ENCODE data around the gene VARS1. TPM values are rescaled to one million over a fixed set of nuclear protein-coding genes. Genes with fewer than 3 reads are reported as not detected.
"Not testable (repeated sequence)": the region's sequence is repeated elsewhere in the genome, so short reads cannot be mapped to it uniquely, and the experiment has no call there.

The VARS1 gene
- total RNA-seq, 1 experiment from 2014 or later, result 124 TPM

DNA sequence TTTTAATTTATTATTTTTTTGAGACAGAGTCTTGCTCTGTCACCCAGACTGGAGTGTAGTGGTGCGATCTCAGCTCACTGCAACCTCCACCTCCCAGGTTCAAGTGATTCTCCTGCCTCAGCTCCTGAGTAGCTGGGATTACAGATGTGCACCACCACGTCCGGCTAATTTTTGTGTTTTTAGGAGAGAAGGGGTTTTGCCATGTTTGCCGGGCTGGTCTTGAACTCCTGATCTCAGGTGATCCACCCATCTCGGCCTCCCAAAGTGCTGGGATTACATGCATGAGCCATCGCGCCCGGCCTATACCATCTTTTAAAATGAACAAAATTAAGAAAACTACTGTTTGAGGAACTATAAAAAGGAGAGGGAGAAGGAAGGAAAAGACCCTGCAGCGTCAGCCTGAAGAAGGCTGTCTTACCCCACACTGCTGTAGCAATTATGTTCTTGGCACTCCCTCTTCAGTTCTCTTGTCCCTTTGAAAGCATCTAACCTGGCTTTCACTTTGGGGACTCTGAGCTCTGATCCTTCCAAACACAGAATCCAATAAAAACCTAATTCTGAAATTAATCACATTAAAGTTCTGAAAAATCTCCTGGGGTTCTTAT lies 28.1 kb upstream of the VARS1 start:
- peaks cover 72% of the 10 kb centered on the region for H3K4me1 ChIP-seq (replicated peaks; ENCODE audit: insufficient read depth)
- H3K9me2 ChIP-seq (ENCODE audit: insufficient read depth); H4K20me1 ChIP-seq (ENCODE audit: insufficient read depth); H3K27me3 ChIP-seq (ENCODE audit: insufficient read depth, low read depth); POLR2A ChIA-PET (ENCODE audit: unreplicated experiment); H3K36me3 ChIP-seq (ENCODE audit: low read depth); DNase-seq; H3K9me3 ChIP-seq (ENCODE audit: insufficient read depth, low read depth); H3K4me3 ChIP-seq; H2AFZ ChIP-seq; BruUV-seq (replicated peaks); CTCF ChIA-PET: not testable (repeated sequence)
- peaks cover 82% of the 10 kb centered on the region for H3F3A ChIP-seq (ENCODE audit: insufficient read depth, low read depth)
- intact Hi-C loops (cut with micrococcal nuclease; ENCODE audit: unreplicated experiment), result loop anchor here (10.0 kb wide), 2 partner anchors 279 to 1151 kb away; partner anchors contain the start of genes ATP6V1G2, DDX39B and NFKBIL1
- H3K79me2 ChIP-seq (ENCODE audit: low read depth), result peaks cover 57% of the 10 kb centered on the region
- peak overlapping the region; percentile 98 for H3K27ac ChIP-seq
- peak overlapping the region; percentile 98 for H3K4me2 ChIP-seq

DNA sequence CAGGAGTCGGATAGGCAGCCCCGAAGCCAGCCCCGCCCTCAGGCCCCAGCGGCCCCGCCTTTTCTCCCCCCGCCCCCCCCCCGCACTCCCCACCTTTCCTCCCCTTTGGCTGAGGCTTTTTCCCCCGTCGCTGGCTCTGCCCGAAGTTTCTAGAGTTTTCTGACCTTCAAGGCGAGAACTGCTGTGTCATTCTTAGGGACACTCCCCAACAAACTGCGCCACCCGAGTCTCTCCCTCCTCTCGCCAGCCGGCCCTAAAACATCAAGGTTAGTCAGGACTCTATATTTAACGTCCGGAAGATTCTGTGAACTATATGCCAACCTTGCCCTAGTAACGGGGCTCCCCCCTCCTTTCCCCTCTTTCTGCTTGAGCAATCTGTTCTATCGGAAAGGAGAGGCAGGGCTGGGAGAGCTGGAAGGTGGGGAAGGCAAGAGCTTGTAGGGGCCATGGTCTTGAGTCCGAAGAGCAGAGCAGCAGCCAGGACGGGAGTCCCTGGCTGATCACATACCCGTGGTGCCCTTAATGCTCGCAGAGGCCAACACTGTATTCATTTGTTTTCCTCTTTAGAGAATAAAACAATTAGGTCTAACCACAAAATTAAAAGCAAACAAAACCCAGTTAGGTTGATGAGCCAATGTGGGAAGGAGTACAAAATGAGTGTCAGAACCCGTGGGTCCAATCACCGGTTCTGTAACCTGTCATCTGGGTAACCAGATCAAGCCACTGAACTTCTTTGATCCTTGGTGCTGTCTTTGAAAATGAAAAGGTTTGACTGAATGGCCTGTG lies 26.7 kb upstream of the VARS1 start:
- TF ChIP-seq EZH2 (IDR thresholded peaks at IDR 0.05; ENCODE audit: low read depth), result no peak
- TF ChIP-seq, protein P1, sequence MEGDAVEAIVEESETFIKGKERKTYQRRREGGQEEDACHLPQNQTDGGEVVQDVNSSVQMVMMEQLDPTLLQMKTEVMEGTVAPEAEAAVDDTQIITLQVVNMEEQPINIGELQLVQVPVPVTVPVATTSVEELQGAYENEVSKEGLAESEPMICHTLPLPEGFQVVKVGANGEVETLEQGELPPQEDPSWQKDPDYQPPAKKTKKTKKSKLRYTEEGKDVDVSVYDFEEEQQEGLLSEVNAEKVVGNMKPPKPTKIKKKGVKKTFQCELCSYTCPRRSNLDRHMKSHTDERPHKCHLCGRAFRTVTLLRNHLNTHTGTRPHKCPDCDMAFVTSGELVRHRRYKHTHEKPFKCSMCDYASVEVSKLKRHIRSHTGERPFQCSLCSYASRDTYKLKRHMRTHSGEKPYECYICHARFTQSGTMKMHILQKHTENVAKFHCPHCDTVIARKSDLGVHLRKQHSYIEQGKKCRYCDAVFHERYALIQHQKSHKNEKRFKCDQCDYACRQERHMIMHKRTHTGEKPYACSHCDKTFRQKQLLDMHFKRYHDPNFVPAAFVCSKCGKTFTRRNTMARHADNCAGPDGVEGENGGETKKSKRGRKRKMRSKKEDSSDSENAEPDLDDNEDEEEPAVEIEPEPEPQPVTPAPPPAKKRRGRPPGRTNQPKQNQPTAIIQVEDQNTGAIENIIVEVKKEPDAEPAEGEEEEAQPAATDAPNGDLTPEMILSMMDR (conservative IDR thresholded peaks at IDR 0.05), result no peak
- BruUV-seq (replicated peaks), result TSS peak; percentile 66
- no peaks in the 10 kb centered on the region for H3K9me2 ChIP-seq (ENCODE audit: insufficient read depth)
- POLR2A ChIA-PET (ENCODE audit: unreplicated experiment), result interaction anchor here (0.6 to 0.7 kb wide), 3 partner anchors 8 to 1148 kb away, joined by 3 to 10 read pairs (median 8); partner anchors contain the start of gene NEU1
- no peaks in the 10 kb centered on the region for H3K9me3 ChIP-seq (ENCODE audit: insufficient read depth, low read depth)
- intact Hi-C loops (cut with micrococcal nuclease; ENCODE audit: unreplicated experiment), result loop anchor here (10.0 kb wide), 2 partner anchors 277 to 1153 kb away; partner anchors contain the start of genes ATP6V1G2, DDX39B and NFKBIL1
- H2AFZ ChIP-seq, result peak overlapping the region; percentile 39
- H3K36me3 ChIP-seq (ENCODE audit: low read depth), result no peaks in the 10 kb centered on the region
- peak overlapping the region; percentile 98 for H3K27ac ChIP-seq
- peaks cover 69% of the 10 kb centered on the region for H3K79me2 ChIP-seq (ENCODE audit: low read depth)
- peaks cover 96% of the 10 kb centered on the region for H3F3A ChIP-seq (ENCODE audit: insufficient read depth, low read depth)
- peak overlapping the region; percentile 81 for H3K4me3 ChIP-seq
- H3K4me2 ChIP-seq, result peak overlapping the region; percentile 98
- H4K20me1 ChIP-seq (ENCODE audit: insufficient read depth), result peaks cover 19% of the 10 kb centered on the region
- DNase-seq, result peak; percentile 87 to 96
- CTCF ChIA-PET, result interaction anchor here (0.6 kb wide), 1 partner anchor 833 kb away, joined by 3 read pairs; no protein-coding TSS in a partner anchor
- H3K4me1 ChIP-seq (replicated peaks; ENCODE audit: insufficient read depth), result peaks cover 72% of the 10 kb centered on the region
- no peaks in the 10 kb centered on the region for H3K27me3 ChIP-seq (ENCODE audit: insufficient read depth, low read depth)

DNA sequence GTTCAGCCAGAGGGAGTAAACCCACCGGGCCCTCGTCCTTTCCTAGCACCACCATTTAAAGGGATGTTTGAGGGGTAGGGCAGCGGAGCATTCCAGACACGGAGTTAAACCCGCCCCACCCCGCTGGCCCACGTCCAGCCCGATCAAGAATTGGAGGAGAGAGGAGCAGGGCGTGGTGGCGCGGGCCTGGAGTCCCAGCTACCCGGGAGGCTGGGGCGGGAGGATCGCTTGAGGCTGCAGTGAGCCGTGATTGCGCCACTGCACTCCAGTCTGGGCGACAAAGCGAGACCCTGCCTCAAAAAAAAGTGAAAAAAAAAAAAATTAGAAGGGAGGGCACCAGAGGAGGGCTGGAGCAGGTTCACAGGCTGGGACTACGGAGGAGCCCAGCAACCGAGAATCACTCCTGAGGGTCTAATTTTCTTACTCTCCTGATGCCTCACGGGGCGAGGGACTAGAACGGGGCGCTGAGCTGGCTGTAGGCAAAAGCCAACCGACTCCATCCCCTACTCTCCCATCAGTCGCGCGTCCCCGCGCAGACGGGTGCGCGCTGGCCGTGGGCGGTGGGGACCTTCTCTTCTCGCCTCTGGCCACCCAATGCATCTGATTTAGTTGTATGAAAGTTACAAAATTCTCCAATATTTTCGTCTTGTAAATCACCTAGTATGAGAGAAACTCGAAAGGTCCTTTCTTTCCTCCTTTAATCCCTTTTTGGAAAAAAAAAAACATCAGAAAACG lies 25.9 kb upstream of the VARS1 start:
- H2AFZ ChIP-seq, result peak overlapping the region; percentile 78; the same call in 1 of the 2 replicates
- no peaks in the 10 kb centered on the region for H3K9me3 ChIP-seq (ENCODE audit: insufficient read depth, low read depth)
- intact Hi-C loops (cut with micrococcal nuclease; ENCODE audit: unreplicated experiment), result loop anchor here (10.0 kb wide), 2 partner anchors 277 to 1153 kb away; partner anchors contain the start of genes ATP6V1G2, DDX39B and NFKBIL1
- H3K4me1 ChIP-seq (replicated peaks; ENCODE audit: insufficient read depth), result peaks cover 69% of the 10 kb centered on the region
- no peaks in the 10 kb centered on the region for H3K27me3 ChIP-seq (ENCODE audit: insufficient read depth, low read depth)
- TSS peak; percentile 60 for BruUV-seq (replicated peaks)
- TF ChIP-seq EZH2 (IDR thresholded peaks at IDR 0.05; ENCODE audit: low read depth), result no peak
- TF ChIP-seq, protein P1 (conservative IDR thresholded peaks at IDR 0.05), result no peak
- no peaks in the 10 kb centered on the region for H3K36me3 ChIP-seq (ENCODE audit: low read depth)
- CTCF ChIA-PET, result no interaction called here
- peaks cover 19% of the 10 kb centered on the region for H4K20me1 ChIP-seq (ENCODE audit: insufficient read depth)
- H3K27ac ChIP-seq, result peak overlapping the region; percentile 98
- H3K4me2 ChIP-seq, result peak overlapping the region; percentile 98
- POLR2A ChIA-PET (ENCODE audit: unreplicated experiment), result interaction anchor here (0.5 to 0.6 kb wide), 2 partner anchors 517 to 1148 kb away, joined by 10 to 12 read pairs; no protein-coding TSS in a partner anchor
- H3K4me3 ChIP-seq, result peak overlapping the region; percentile 81
- peaks cover 69% of the 10 kb centered on the region for H3K79me2 ChIP-seq (ENCODE audit: low read depth)
- DNase-seq, result peak; percentile 55 to 85
- peaks cover 89% of the 10 kb centered on the region for H3F3A ChIP-seq (ENCODE audit: insufficient read depth, low read depth)
- H3K9me2 ChIP-seq (ENCODE audit: insufficient read depth), result no peaks in the 10 kb centered on the region

DNA sequence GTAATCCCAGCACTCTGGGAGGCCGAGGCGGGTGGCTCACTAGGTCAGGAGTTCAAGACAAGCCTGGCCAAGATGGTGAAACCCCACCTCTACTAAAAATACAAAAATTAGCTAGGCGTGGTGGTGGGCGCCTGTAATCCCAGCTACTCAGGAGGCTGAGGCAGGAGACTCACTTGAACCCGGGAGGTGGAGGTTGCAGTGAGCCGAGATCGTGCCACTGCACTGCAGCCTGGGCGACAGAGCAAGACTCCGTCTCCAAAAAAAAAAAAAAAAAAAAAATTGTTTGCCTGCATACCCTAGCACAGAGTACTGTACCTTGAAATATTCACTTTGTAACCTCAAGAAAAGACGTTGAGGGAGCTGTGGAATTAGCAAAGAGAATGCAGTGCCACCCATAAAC lies 24.8 kb upstream of the VARS1 start:
- H3K4me3 ChIP-seq, result peak overlapping the region; percentile 81; the same call in 1 of the 2 replicates
- H3K9me2 ChIP-seq (ENCODE audit: insufficient read depth); DNase-seq; H3K36me3 ChIP-seq (ENCODE audit: low read depth); BruUV-seq (replicated peaks); H3K9me3 ChIP-seq (ENCODE audit: insufficient read depth, low read depth); H3K27me3 ChIP-seq (ENCODE audit: insufficient read depth, low read depth); POLR2A ChIA-PET (ENCODE audit: unreplicated experiment); H2AFZ ChIP-seq: not testable (repeated sequence)
- intact Hi-C loops (cut with micrococcal nuclease; ENCODE audit: unreplicated experiment), result loop anchor here (10.0 kb wide), 2 partner anchors 276 to 1154 kb away; partner anchors contain the start of genes ATP6V1G2, DDX39B and NFKBIL1
- H3F3A ChIP-seq (ENCODE audit: insufficient read depth, low read depth), result peaks cover 79% of the 10 kb centered on the region
- peak overlapping the region; percentile 98 for H3K4me2 ChIP-seq
- H3K4me1 ChIP-seq (replicated peaks; ENCODE audit: insufficient read depth), result peaks cover 59% of the 10 kb centered on the region
- peaks cover 72% of the 10 kb centered on the region for H3K79me2 ChIP-seq (ENCODE audit: low read depth)
- peak overlapping the region; percentile 98 for H3K27ac ChIP-seq
- CTCF ChIA-PET, result interaction anchor here (0.7 kb wide), 1 partner anchor 42 kb away, joined by 4 read pairs; the partner anchor contains the start of gene NEU1
- H4K20me1 ChIP-seq (ENCODE audit: insufficient read depth), result peaks cover 19% of the 10 kb centered on the region
